GM10847 (cell line): ENCODE measurements around the gene ST7.

Source experiments
- POLR2A ChIP-seq: IDR thresholded peaks from 2 replicates; pipeline ENCODE4 v1.6.1; 2011; ENCODE audit not compliant: insufficient read length; ENCODE audit errors: extremely low read depth

The ST7 gene

DNA sequence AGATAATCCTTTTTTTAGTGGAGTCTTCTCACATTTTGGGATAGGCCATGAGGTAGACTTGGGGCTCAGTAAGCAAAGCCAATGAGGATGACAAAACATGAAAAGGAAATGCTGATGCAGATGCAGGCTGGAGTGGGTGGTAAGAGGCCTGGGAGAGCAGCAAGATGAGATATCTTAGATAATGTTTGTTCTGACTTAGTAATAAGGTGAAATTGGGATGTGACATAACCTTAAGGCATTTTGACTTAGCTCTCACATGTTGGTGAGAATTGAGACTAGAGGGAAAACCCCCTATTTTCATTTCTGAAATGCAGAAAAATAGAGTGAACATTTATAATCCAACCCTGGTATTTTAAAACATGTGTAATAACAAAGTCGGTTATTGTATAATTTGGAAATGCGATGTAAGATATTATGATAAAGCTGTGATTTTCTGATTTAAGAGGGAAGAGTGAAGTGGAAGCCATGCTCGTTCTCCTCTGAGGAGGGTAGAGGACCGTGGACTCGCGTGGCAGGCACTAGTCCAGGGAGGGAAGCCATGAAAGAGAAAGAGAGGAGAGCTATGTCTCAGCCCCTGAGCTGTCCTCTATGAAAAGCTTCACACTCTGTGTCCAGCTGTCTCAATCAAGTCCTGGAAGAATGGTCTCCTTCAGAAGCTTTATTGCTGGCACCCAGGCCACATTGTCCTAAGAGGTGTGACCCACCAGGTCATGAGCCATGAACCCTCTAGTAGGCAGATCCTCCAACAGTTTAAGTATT is 57.3 kb downstream of the ST7 start:
- TF ChIP-seq POLR2A, result no peak

DNA sequence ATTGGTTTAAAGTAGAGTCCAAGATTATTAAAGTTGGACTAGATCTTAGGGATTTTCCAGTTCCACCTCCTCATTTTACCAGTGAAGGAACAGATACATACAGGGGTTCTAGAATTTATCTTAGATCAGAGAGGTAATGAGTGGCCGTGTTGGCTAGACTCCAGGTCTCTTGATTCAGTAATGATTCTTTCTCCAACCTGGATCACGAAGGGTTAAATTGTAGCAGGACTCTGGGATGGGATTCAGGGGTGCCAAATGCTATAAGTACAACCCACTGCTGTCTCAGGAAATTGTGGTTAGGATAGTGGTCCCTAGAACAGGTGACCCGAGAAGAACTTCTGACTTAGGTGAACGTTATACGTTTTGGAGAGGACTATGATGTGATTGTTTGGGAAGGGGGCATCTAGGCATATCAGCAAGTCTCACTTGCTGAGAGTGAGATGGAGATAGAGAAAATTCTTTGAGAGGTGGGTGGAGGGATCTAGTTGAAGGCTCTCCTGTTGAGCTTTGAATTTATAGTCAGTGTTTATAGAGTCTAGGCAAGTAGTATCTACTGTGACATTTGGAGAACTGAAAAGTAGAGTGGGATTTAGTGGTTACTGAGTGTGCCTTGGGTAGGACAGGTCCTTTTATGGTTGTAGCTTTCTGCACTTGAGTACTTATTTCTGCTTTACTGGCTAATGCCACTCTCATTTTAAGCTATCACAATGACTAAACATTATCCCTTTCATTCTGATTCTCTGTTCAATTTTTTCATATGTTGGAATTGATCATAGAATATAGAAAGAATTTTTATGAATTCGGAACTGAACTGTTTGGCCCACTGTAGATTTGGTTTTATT is 58.3 kb downstream of the ST7 start:
- TF ChIP-seq POLR2A, result no peak

DNA sequence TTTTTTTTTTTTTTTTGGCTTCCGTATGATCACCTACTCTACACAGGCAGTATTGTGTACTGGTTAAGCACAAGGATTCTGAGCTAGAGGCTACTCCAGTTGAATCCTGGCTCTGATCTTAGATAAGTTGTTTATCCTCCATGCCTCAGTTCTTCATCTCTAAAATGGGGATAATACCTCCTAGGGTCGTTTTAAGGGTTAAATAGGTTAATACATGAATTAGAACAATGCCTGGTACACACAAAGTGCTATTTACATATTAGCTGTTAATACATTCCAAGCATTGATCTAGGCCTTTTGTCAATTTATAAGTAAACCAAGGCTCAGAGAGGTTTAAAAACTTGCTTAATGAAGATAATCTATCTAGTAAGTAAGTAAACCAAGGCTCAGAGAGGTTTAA is 59.0 kb downstream of the ST7 start:
- no peak for TF ChIP-seq POLR2A

DNA sequence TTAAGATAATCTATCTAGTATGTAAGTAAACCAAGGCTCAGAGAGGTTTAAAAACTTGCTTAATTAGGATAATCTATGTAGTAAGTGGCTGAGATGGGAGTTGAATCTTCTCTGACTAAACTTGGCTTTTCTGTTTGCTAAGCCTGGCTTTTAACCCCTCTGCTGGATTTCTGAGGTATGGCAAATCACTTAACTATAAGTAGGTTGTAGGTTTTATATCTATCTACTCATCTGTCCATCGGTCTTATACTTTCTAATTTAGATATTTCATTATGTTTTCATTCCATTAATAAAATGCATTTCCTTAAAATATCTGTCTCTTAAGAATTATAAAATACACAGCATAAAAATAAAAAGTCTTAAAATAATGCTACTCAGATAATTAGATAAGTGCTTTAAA is 59.4 kb downstream of the ST7 start:
- TF ChIP-seq POLR2A, result no peak

DNA sequence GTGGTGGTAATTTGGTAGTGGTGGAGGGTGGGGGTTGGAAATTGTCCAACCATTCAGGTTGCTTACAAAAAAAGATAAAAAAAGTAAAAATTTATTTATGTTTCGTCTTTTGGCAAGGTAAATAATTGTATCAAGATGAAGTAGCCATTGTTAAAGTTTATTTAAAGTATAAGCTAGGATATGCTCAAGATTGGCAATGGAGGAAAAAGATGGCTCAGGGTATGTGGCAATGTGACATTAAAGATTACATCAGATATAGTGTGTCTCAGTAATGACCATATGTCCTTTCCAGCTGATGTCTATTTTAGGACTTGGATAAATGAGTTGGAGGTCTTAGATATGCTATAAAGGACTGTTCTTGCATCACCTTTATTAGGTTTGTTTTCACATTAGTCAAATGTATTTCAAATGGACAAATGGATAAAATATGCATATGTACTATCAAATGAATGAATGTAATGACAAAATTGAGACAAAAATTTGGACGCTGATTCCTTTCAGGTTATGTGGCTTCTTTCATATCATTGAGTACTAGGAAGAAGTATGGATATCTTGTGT is 60.9 kb downstream of the ST7 start:
- TF ChIP-seq POLR2A, result no peak

DNA sequence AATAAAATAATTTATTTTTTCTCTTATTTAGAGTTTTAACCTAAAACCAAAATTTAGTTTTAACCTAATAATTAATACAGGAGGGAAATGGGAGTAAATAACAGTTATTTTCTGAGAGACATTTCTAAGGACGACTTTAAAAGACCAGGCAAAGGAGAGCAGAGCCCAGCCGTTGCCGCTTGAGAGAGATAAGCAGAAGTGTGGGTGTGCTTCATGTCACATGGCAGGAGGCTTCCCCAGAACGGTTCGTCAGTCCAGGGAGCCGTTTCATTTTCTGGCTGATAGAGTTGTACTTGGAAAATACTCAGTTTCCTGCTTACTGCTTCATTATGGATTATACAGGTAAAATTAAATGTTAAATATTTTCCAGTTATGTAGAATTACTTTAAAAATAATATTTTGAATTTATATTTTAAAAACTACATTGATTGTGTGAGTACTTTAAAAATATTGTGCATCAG is 61.4 kb downstream of the ST7 start:
- no peak for TF ChIP-seq POLR2A

DNA sequence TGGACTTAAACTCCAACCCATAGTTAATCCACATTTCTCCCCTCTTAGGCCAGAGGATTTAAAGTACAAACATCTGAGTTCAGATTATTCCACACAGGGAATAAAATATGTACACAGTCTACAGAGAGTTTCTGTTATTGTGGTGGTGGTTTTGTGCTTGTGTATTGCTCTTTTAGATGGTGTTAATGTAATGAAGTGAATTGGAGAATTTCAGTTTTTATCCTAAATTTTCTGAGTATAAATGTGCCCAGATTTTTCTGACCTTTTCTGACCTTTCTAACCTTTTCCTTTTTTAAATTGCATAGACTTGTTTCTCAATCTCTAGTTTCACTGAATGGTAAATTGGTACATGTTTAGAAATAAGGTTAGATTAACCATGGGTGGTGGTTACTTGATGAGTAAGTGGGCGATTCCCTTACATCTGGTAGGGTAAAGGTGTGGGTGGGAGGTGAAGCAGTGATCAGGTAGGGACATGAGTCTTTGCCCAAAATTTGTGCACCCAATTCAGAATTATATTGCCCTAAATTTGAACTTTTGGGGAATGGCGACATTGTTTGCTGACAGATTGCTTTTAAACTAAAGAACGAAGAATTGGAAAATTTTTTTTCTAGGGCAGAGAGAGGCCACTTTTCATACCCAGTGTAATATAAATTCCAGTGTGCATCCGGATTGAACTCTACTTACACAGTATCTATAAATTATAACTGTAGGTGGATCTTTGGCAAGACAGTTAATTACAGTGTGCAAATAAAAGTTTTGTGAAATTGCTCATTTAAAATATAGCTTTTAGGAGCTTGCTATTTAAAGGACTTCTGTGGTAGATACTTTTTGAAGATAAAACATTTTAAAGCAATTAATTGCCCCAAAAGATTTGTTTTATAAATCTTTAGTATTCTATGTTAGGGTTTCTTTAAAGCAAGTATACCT is 62.2 kb downstream of the ST7 start:
- TF ChIP-seq POLR2A, result no peak

DNA sequence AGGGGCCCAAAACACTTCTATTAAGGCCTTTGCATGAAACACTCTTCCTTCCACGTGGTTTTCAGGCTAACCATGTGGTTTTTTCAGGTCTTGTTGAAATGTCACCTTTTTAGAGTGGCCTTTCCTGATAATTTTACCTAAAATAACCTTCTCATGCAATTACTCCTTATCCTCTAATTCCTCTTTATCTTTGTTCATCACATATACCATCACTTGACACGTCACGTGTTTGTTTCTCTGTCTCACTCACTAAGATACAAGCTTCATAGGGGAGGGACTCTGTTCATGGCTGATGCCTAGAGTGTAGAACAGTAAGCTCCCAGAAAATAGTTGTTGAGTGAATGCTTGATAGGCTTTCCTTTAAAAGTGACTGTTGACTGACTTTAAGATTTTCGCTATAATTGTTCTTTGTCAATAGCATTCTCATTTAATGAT is 63.7 kb downstream of the ST7 start:
- TF ChIP-seq POLR2A, result no peak

DNA sequence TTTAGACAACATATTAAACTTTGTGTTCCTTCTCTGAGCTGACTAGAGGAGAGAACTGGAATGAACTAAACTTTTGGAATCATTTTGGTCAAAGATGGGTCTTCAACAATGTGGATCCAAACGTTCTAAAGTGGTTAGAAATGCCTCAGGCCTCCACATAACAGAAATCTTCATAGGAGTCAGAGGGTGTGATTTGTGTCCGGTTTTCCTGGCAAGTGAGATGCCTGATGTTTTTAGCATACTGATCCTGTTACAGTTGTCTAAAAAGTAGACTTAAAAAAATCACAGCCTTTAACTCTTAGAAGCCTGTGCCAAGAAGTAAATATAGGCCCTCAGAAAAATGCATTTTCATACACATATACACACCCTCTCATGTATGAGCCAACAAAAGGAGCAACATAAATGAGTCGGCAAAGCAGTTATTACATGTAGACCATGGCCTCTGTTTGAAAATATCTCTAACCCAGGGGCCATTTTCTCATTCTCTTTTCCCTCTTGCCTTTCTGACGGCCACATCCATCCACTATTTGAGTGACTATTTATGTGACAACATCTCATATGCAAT is 64.5 kb downstream of the ST7 start:
- TF ChIP-seq POLR2A, result no peak

DNA sequence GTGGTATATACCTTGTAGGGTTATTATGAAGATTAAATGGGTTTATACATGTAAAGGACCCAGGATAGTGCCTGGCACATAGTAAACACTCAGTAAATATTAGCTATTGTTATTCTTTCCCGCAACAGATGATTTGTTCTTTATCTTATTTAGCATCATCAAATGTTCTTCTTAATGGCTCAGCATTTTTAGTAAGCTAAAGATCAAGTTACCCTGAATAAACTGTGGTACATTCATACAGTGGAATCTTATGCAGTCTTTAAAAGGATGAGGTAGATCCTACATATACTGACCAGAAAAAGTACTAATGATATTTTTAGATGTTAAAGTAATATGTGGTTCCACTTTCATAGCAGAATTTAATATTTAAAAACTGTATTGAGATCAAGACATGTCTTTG is 65.4 kb downstream of the ST7 start:
- no peak for TF ChIP-seq POLR2A

DNA sequence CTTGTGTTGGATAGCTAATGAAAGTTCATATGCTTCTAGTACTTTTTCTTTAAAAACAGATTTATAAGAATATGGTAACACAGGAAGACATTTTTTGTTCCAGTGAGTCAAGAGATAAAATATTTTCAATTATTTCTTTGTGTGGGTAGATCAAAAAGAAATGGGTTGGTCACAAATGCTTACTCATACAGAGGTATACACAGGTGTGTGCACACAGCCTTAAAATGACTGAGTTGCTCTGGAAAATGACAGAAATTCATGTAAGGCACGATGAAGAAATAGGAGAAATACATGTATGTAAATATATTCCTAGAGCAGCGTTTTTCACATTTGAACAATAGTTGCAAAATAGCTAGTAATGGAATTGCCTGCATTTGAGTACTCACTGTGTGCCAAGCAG is 66.0 kb downstream of the ST7 start:
- no peak for TF ChIP-seq POLR2A

DNA sequence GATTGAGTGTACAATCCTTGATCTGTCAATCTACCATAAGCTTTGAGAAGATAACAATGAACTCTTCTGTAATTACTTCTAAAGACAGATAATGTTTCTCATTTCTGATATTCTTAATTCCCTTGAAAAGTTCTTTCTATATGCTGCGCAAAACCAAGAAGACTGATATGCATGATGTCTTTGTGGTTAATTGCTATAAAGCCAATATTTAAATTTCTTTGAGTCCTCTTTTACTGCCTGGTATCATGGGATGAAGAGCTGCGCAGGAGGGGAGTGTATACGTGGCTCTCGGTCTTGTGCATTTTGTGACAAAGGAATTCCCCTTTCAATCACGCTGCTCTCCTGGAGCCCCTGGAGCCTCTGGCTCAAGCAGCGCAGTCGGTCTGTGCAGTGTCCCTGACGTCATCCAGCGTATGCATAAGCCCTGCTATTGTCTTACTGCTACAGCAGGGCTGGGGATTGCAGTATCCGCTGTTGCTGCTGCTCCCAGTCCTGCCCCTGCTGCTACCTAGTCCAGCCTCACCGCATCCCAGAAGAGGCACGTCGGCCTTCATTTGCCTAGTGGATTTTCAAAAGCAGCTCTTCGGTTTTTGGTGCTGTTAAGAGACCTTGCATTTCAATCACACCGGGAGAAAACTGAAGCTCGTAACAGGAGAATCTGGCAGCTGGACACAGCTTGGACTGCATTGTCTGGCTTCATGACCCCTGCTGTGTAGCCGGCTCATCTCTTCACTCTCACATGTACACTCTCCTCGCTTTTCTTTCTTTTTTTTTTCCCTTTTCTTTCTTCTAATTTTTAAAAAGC is 66.7 kb downstream of the ST7 start:
- TF ChIP-seq POLR2A, result no peak

DNA sequence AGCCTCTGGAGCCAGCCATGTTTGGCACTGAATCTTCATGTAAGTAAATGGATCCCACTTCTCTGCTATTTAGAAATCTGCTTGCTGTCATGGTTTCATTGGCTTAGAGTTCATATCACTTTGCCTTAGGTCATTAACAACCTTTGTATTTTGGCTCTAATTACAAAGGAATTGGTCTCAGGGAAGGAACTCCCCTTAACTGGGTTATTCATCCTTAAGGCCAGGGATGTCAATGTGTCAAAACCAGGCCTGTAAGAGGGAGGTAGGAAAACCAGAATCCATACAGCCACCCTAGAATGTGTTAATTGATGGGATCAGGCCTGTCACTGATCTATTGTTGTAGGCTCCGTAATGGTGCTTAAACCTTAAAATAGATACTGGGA is 67.3 kb downstream of the ST7 start:
- TF ChIP-seq POLR2A, result no peak

DNA sequence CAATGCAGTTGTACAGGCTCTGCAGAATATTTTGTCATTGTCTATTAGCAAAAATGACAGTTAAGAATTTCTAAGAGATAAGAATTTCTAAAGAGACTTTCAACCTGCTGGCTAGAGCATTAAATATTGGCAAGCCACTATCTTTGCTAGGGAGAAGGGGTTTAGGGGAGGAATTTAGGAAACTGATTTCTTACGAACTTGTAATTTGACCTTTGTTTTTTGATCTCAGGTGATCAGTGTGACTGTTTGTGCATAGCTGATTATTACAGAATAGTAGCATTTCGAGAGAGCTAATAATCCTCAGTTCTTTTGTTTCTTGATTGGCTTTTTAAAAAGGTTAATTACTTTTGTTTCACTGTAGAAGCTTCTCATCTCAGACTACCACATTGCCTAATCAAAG is 68.1 kb downstream of the ST7 start:
- no peak for TF ChIP-seq POLR2A
